HepG2 (cell line): Measurements from ENCODE around the gene TRAPPC5. TPM values are rescaled to one million over a fixed set of nuclear protein-coding genes. Genes with fewer than 3 reads are reported as not detected.

Experiments
- ATAC-seq: fragments of 200-7000 bp; cut with Tn5 transposase; 3 replicates; pipeline ENCODE4 v1.9.1; 2020; ENCODE audit warnings: mild to moderate bottlenecking, moderate library complexity
- BruUV-seq: library from RNA; stranded (reverse); fragments of 400-500 nt; replicated peaks from 2 replicates; lab custom pipeline; 2021; lab: Mats Ljungman, UMichigan
- CTCF ChIA-PET: fragments of 300-600 bp; formaldehyde crosslinking; extraction: SDS; loops from one replicate; lab custom pipeline; 2021; ENCODE audit warnings: low total read pairs, inconsistent platforms, low intra/inter-chr PET ratio; lab: Yijun Ruan, JAX
- POLR2A ChIA-PET: fragments of 350-600 bp; sonication (Branson Sonifier 250); formaldehyde crosslinking; loops from one replicate; lab custom pipeline; 2020; ENCODE audit warnings: antibody characterized with exemption, inconsistent platforms; lab: Yijun Ruan, JAX
- DNase-seq: peaks from one replicate; pipeline ENCODE4 v3.0.0-alpha.2; 2015; ENCODE audit warnings: low spot score
- FAIRE-seq: peaks from 3 replicates; lab custom pipeline; 2011; peaks lifted over from hg19 to GRCh38; lab: Jason Lieb, UNC
- H2AFZ ChIP-seq: one replicate; pipeline ENCODE4 v1.6.1; 2011; ENCODE audit warnings: low read length, inconsistent platforms
- H3K27ac ChIP-seq: fragments of 300-600 bp; 3 replicates; pipeline ENCODE4 v1.8.0; 2011; ENCODE audit warnings: mixed run types, mild to moderate bottlenecking, mixed read lengths, low read length, inconsistent platforms; ENCODE audit not compliant: insufficient read depth; ENCODE audit errors: extremely low read length
- H3K27me3 ChIP-seq, 2 experiments: fragments of 200-600 bp in 1 of 2; 2 replicates in 1 of 2; 3 replicates in 1 of 2; pipeline versions ENCODE4 v1.6.0 to v1.8.0; 2011; ENCODE audit warnings: low read length in 2 of 2, mild to moderate bottlenecking in 2 of 2, moderate library complexity in 2 of 2, inconsistent platforms in 1 of 2; ENCODE audit not compliant: insufficient read depth in 2 of 2, control insufficient read depth in 1 of 2
- H3K36me3 ChIP-seq, 2 experiments: fragments of 200-600 bp in 1 of 2; replicated peaks in 1 of 2; 2 replicates in 1 of 2; 3 replicates in 1 of 2; pipeline versions ENCODE4 v1.5.1 to v1.8.0; 2011; ENCODE audit warnings: low read length in 2 of 2, inconsistent platforms in 1 of 2; ENCODE audit not compliant: insufficient read depth in 2 of 2, control insufficient read depth in 1 of 2
- H3K4me1 ChIP-seq: 2 replicates; pipeline ENCODE4 v1.5.1; 2012; ENCODE audit warnings: low read length, inconsistent platforms; ENCODE audit not compliant: insufficient read depth
- H3K4me2 ChIP-seq: 2 replicates; pipeline ENCODE4 v1.6.0; 2011; ENCODE audit warnings: low read depth, low read length, inconsistent platforms
- H3K4me3 ChIP-seq, 3 experiments: fragments of 200-600 bp in 1 of 3; sonication (generic), shearing (Covaris generic) in 1 of 3; replicated peaks in 1 of 3; 2 replicates each; pipeline ENCODE4 v1.5.1; 2011 to 2016; ENCODE audit warnings: low read length in 3 of 3, inconsistent platforms in 2 of 3, low read depth in 2 of 3, mild to moderate bottlenecking in 2 of 3, control low read depth in 1 of 3, mixed read lengths in 1 of 3; ENCODE audit not compliant: insufficient read depth in 1 of 3
- H3K79me2 ChIP-seq: one replicate; pipeline ENCODE4 v1.6.1; 2011; ENCODE audit warnings: low read length, inconsistent platforms; ENCODE audit not compliant: insufficient read depth
- H3K9ac ChIP-seq: 2 replicates; pipeline ENCODE4 v1.6.0; 2011; ENCODE audit warnings: mild to moderate bottlenecking, low read depth, low read length, inconsistent platforms; ENCODE audit not compliant: insufficient read depth
- H3K9me3 ChIP-seq: 2 replicates; pipeline ENCODE4 v1.5.1; 2012; ENCODE audit warnings: mild to moderate bottlenecking, low read length
- H4K20me1 ChIP-seq: 2 replicates; pipeline ENCODE4 v1.6.0; 2011; ENCODE audit warnings: inconsistent platforms, mild to moderate bottlenecking, low read length, moderate library complexity; ENCODE audit not compliant: insufficient read depth
- CREM ChIP-seq, 2 experiments: sonication (generic) in 1 of 2; formaldehyde crosslinking in 1 of 2; IDR thresholded peaks; 2 replicates each; pipeline versions ENCODE4 v1.4.0 to v1.6.1; 2016 to 2020; ENCODE audit warnings: antibody characterized with exemption in 1 of 2, mild to moderate bottlenecking in 1 of 2, missing genetic modification reagents in 1 of 2
- FOXA1 ChIP-seq, 2 experiments: fragments of 450-650 bp in 1 of 2; sonication (generic) in 1 of 2; formaldehyde crosslinking in 1 of 2; IDR thresholded peaks; 2 replicates each; pipeline versions ENCODE4 v1.4.0 to v1.6.1; 2016 to 2020; ENCODE audit warnings: missing genetic modification reagents in 1 of 2
- FOXO1 ChIP-seq: sonication (generic); formaldehyde crosslinking; IDR thresholded peaks from 2 replicates; pipeline ENCODE4 v1.4.0; 2020; ENCODE audit warnings: missing genetic modification reagents
- JUNB ChIP-seq: sonication (generic); formaldehyde crosslinking; IDR thresholded peaks from 2 replicates; pipeline ENCODE4 v1.8.0; 2022; ENCODE audit warnings: missing genetic modification reagents, mild to moderate bottlenecking, borderline replicate concordance
- MYPOP ChIP-seq: sonication (generic); formaldehyde crosslinking; IDR thresholded peaks from 2 replicates; pipeline ENCODE4 v1.8.1; 2023; ENCODE audit warnings: mild to moderate bottlenecking, moderate library complexity, missing genetic modification reagents
- NBN ChIP-seq: fragments of 450-650 bp; conservative IDR thresholded peaks from 2 replicates; pipeline ENCODE4 v1.6.1; 2017
- NFRKB ChIP-seq: fragments of 450-650 bp; IDR thresholded peaks from 2 replicates; pipeline ENCODE4 v1.6.1; 2017
- POGZ ChIP-seq: sonication (generic); formaldehyde crosslinking; IDR thresholded peaks from 2 replicates; pipeline ENCODE4 v1.4.0; 2020; ENCODE audit warnings: mild to moderate bottlenecking, missing genetic modification reagents
- RFXANK ChIP-seq: IDR thresholded peaks from 2 replicates; pipeline ENCODE4 v1.6.1; 2016
- SALL1 ChIP-seq: sonication (generic); formaldehyde crosslinking; IDR thresholded peaks from 2 replicates; pipeline ENCODE4 v1.8.0; 2022; ENCODE audit warnings: mild to moderate bottlenecking, missing genetic modification reagents
- SALL2 ChIP-seq: sonication (generic); formaldehyde crosslinking; IDR thresholded peaks from 2 replicates; pipeline ENCODE4 v1.8.1; 2023; ENCODE audit warnings: mild to moderate bottlenecking, missing genetic modification reagents, inconsistent platforms
- TFAP4 ChIP-seq: sonication (generic); IDR thresholded peaks from 2 replicates; pipeline ENCODE4 v1.6.1; 2016; ENCODE audit warnings: low read depth, borderline replicate concordance
- TRIM22 ChIP-seq: fragments of 450-650 bp; IDR thresholded peaks from 2 replicates; pipeline ENCODE4 v1.6.1; 2017
- ZFP1 ChIP-seq: IDR thresholded peaks from 2 replicates; pipeline ENCODE4 v1.6.1; 2016
- ZNF224 ChIP-seq: sonication (generic); formaldehyde crosslinking; IDR thresholded peaks from 2 replicates; pipeline ENCODE4 v1.5.0; 2020; ENCODE audit warnings: mild to moderate bottlenecking, missing genetic modification reagents
- ZNF350 ChIP-seq: sonication (generic); formaldehyde crosslinking; IDR thresholded peaks from 2 replicates; pipeline ENCODE4 v1.4.0; 2020; ENCODE audit warnings: mild to moderate bottlenecking, low read depth, missing genetic modification reagents, borderline replicate concordance
- ZNF563 ChIP-seq: sonication (generic); formaldehyde crosslinking; IDR thresholded peaks from 2 replicates; pipeline ENCODE4 v1.8.0; 2022; ENCODE audit warnings: mild to moderate bottlenecking, moderate library complexity, missing genetic modification reagents
- ZNF770 ChIP-seq: sonication (generic); formaldehyde crosslinking; IDR thresholded peaks from 2 replicates; pipeline ENCODE4 v1.5.0; 2020; ENCODE audit warnings: mild to moderate bottlenecking, missing genetic modification reagents
- ZSCAN9 ChIP-seq: IDR thresholded peaks from 2 replicates; pipeline ENCODE4 v1.6.1; 2016; ENCODE audit warnings: borderline replicate concordance
- WGBS: methylation state at CpG from one replicate; pipeline ENCODE4 v1.1.6; 2017; ENCODE audit warnings: low lambda C conversion rate; 5-methylcytosine and 5-hydroxymethylcytosine counted together
- in situ Hi-C: cut with HindIII; loops from 2 replicates; pipeline ENCODE4 v1.10.0; 2017; ENCODE audit warnings: low pct_unique_long_range_greater_than_20kb; ENCODE audit not compliant: extremely low pct_ligation_motif_present
- intact Hi-C: fragments of 100-400 bp; cut with micrococcal nuclease; formaldehyde crosslinking; loops from one replicate; pipeline ENCODE4 v1.10.0; 2022; ENCODE audit not compliant: unreplicated experiment
- polyA plus RNA-seq, 8 experiments: library from polyadenylated mRNA; depleted of rRNA in 3 of 8; stranded (reverse) in 7 of 8; unstranded in 1 of 8; fragments of >200 nt; fragmentation: Illumina TruSeq in 4 of 8; extraction: Trizol in 4 of 8; gene quantifications; 2 replicates each; pipeline versions ENCODE4 v1.2.1 to v1.2.3, GENCODE V29; 2011 to 2016; ENCODE audit warnings: low read depth in 4 of 8, missing spikeins in 1 of 8, mixed read lengths in 1 of 8; ENCODE audit not compliant: insufficient read depth in 1 of 8
- total RNA-seq, 5 experiments: library from RNA; depleted of rRNA; stranded (reverse); fragments of >200 nt; fragmentation: Illumina TruSeq; extraction: Trizol; gene quantifications; 2 replicates each; pipeline ENCODE4 v1.2.3, GENCODE V29; 2016; ENCODE audit warnings: low read depth in 1 of 5

The TRAPPC5 gene
- total and polyA plus RNA-seq, 2 of the 13 experiments (the other 11 are each of a cell fraction or from before 2014, with no cell fraction given): 38.5 to 78.7 TPM

- in situ Hi-C loops: no loop called here
- no peaks in the 10 kb centered on the region for H3K4me1 ChIP-seq
These were observed 34.8 kb upstream of the TRAPPC5 start for GRCh38 chr19:7645656-7646425.

More at GRCh38 chr19:7645656-7646425, 34.8 kb upstream of the TRAPPC5 start:
- Histone ChIP-seq H3K27ac (no peak overlapping the region), H3K36me3 (no peaks in the 10 kb centered on the region), H2AFZ (no peak overlapping the region), H3K9me3 (no peaks in the 10 kb centered on the region), H3K27me3 (no peaks in the 10 kb centered on the region), H3K4me2 (no peak overlapping the region), H3K9ac (no peak overlapping the region), H4K20me1 (no peaks in the 10 kb centered on the region), H3K4me3 (no peak overlapping the region), H3K79me2 (no peaks in the 10 kb centered on the region)
- DNase-seq: no peak
- WGBS: 94% methylated on average over 15 of the region's 20 CpGs
- CTCF ChIA-PET: no interaction called here
- FAIRE-seq: no peak
- TF ChIP-seq ZSCAN9 (CRISPR knock-in tag) (no peak), SALL1 (CRISPR knock-in tag) (no peak), MYPOP (CRISPR knock-in tag) (no peak), NFRKB (no peak), ZNF224 (no peak), FOXO1 (no peak), ZNF770 (CRISPR knock-in tag) (no peak), TFAP4 (no peak), ZNF563 (no peak), POGZ (CRISPR knock-in tag) (no peak), ZFP1 (CRISPR knock-in tag) (no peak), TRIM22 (no peak), NBN (no peak), FOXA1 (IDR thresholded peaks at IDR 0.05) (no peak), FOXA1 (CRISPR knock-in tag; IDR thresholded peaks at IDR 0.05) (no peak), JUNB (CRISPR knock-in tag) (no peak), RFXANK (CRISPR knock-in tag) (no peak), CREM (IDR thresholded peaks at IDR 0.05) (no peak), CREM (CRISPR knock-in tag; IDR thresholded peaks at IDR 0.05) (no peak), ZNF350 (CRISPR knock-in tag) (no peak), SALL2 (CRISPR knock-in tag) (no peak)
- no TSS peak for BruUV-seq
- POLR2A ChIA-PET: no interaction called here
- ATAC-seq: no peak
- intact Hi-C loops: no loop called here
